ENCODE results near the gene WRAP73. TPM values are rescaled to one million over a fixed set of nuclear protein-coding genes. Genes with fewer than 3 reads are reported as not detected.

The WRAP73 gene, protein sequence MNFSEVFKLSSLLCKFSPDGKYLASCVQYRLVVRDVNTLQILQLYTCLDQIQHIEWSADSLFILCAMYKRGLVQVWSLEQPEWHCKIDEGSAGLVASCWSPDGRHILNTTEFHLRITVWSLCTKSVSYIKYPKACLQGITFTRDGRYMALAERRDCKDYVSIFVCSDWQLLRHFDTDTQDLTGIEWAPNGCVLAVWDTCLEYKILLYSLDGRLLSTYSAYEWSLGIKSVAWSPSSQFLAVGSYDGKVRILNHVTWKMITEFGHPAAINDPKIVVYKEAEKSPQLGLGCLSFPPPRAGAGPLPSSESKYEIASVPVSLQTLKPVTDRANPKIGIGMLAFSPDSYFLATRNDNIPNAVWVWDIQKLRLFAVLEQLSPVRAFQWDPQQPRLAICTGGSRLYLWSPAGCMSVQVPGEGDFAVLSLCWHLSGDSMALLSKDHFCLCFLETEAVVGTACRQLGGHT
- total RNA-seq, result 10 to 100 TPM in 1 of 2 donors, 1 to 10 TPM in 1; 6.8 to 11.4 TPM

DNA sequence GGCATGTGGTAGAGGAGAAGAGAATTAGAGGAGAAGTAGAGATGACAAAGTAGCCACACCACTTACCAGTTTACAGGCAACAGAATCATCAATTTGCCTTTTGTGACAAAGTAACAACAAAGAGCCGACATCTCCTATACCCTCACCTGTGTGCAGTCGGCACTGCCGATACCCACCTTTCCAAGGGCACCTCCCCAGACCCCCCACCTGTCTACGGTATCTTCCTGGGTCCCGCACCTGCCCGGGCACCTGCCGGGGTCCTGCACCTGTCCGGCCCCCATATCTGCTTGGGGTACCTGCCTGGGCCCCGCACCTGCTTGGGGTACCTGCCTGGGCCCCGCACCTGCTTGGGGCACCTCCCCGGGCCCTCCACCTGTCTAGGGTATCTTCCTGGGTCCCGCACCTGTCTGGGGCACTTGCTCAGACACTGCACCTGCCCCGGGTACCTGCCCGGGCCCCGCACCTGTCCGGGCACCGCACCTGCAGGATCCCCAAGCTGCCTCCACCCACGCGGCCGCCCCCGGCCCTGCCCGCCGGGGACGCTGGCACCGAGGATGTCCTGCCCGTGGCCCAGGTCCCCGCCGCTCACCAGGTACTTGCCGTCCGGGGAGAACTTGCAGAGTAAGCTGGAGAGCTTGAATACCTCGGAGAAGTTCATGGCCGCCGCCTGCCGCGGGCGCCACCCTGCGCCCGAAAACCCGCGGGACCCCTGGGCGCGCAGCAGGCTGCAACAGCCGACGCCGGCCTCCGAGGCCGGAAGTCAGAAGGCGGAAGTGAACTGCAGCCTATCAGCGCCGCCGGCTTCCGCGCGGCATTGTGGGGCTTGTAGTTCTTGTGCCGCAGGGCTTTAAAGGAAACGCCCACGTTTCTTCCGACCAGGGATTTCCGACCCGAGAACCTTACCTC, at the start of gene WRAP73:
WRAP73 (minus strand) TSS at position 762 of the 906 bp plus-strand sequence; CDS start at position 658, 104 bp downstream.
- H3K36me3 ChIP-seq, result peaks cover 22% of the 10 kb centered on the region
- H3K27ac ChIP-seq, result peak within 1 kb of the TSS in 1 of 2 donors; percentile 0
- peak; percentile 90 for DNase-seq (ENCODE audit: low spot score)
- TF ChIP-seq, protein P1, sequence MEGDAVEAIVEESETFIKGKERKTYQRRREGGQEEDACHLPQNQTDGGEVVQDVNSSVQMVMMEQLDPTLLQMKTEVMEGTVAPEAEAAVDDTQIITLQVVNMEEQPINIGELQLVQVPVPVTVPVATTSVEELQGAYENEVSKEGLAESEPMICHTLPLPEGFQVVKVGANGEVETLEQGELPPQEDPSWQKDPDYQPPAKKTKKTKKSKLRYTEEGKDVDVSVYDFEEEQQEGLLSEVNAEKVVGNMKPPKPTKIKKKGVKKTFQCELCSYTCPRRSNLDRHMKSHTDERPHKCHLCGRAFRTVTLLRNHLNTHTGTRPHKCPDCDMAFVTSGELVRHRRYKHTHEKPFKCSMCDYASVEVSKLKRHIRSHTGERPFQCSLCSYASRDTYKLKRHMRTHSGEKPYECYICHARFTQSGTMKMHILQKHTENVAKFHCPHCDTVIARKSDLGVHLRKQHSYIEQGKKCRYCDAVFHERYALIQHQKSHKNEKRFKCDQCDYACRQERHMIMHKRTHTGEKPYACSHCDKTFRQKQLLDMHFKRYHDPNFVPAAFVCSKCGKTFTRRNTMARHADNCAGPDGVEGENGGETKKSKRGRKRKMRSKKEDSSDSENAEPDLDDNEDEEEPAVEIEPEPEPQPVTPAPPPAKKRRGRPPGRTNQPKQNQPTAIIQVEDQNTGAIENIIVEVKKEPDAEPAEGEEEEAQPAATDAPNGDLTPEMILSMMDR (IDR thresholded peaks at IDR 0.05), result peak in 1 of 2 donors; percentile 26
- peaks cover 0 to 41% of the 10 kb centered on the region in 2 donors for H3K4me1 ChIP-seq
- no peaks in the 10 kb centered on the region for H3K9me3 ChIP-seq
- peaks cover 15 to 16% of the 10 kb centered on the region in 2 donors for H3K27me3 ChIP-seq
- H3K4me3 ChIP-seq, result peak within 1 kb of the TSS; percentile 67 to 71

DNA sequence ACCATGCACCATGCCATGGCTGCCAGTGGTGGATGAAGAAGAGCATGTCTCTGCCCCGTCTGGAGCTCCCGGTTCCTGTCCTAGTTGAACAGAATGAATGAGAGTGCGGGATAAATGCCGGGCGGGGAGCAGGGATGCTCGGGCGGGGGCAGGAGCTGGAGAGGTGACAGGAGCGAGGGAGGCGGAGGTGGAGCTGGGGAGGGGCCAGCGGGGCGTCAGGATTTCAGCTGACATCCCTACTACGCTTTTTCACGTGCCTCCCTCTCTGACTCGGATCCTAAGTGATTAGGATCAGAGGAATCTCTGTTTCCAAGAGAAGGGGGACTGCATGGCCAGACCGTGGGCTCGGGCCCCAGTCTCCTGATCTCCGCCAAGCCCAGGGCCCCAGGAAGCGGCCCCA, 49.7 kb upstream of the WRAP73 start:
- H3K4me3 ChIP-seq, result no peak overlapping the region
- no peak overlapping the region for H3K27ac ChIP-seq
- no peak for DNase-seq (ENCODE audit: low spot score)
- H3K4me1 ChIP-seq, result peaks cover 0 to 9% of the 10 kb centered on the region in 2 donors
- no peaks in the 10 kb centered on the region for H3K36me3 ChIP-seq
- H3K27me3 ChIP-seq, result no peaks in the 10 kb centered on the region
- H3K9me3 ChIP-seq, result no peaks in the 10 kb centered on the region
- TF ChIP-seq, protein P1 (IDR thresholded peaks at IDR 0.05), result no peak

DNA sequence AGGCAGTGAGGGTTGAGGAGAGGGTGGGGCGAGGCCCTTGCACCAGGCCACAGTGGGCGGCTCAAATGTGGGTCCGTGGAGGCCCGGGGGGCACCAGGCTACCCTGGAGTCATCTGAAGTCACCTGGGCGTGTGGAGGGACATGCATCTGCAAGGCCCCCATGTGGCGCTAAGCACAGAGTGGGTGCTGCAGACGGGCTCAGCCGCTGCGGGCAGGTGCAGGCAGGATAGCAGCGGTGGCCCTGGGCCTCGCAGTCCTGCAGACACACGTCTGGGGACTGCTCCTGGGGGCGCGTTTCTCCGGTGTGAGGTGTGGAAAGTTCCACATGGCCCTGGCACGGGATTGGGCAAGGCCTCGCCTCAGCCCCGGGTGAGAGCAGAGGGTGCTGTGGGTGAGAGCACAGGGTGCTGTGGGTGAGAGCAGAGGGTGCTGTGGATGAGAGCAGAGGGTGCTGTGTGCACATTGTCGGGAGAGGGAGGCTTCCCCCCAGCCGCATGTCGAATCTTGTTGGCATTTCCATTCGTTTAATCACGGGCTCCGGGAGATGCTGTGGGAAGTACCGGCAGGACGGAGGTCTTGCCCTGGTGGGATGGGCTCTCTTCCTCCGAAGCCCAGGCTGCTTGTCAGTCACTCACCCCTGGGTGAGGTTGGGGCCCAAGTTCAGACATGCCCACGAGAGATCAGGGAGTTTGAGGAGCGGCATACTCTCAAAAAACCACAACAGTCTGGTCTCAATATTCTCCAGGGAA, 48.9 kb upstream of the WRAP73 start:
- H3K4me1 ChIP-seq, result peaks cover 0 to 9% of the 10 kb centered on the region in 2 donors
- no peaks in the 10 kb centered on the region for H3K27me3 ChIP-seq
- DNase-seq (ENCODE audit: low spot score), result no peak
- no peaks in the 10 kb centered on the region for H3K9me3 ChIP-seq
- no peak overlapping the region for H3K4me3 ChIP-seq
- TF ChIP-seq, protein P1 (IDR thresholded peaks at IDR 0.05), result no peak
- no peak overlapping the region for H3K27ac ChIP-seq
- no peaks in the 10 kb centered on the region for H3K36me3 ChIP-seq

DNA sequence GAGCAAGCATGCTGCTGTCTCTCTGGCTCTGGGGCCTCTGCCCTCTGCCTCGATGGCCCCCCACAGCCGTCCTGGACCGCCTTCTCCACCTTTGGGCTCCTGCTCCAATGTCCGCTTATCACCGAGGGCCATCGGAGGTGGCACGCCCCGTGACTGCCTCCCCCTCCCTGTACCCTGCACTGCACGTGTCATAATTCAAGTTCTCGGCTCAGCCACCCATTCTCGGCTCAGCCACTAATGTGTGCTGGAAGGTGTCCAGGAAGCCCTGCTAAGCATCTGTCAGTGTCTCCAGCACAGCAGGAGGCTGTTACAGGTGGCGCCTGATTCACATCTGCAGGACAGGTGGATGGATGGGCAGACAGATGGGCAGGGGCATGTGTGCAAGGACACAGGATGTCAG, 47.9 kb upstream of the WRAP73 start:
- Histone ChIP-seq H3K4me1 (peaks cover 0 to 9% of the 10 kb centered on the region in 2 donors), H3K4me3 (no peak overlapping the region), H3K36me3 (no peaks in the 10 kb centered on the region), H3K27ac (no peak overlapping the region), H3K9me3 (no peaks in the 10 kb centered on the region), H3K27me3 (no peaks in the 10 kb centered on the region)
- no peak for DNase-seq (ENCODE audit: low spot score)
- TF ChIP-seq, protein P1 (IDR thresholded peaks at IDR 0.05), result no peak

DNA sequence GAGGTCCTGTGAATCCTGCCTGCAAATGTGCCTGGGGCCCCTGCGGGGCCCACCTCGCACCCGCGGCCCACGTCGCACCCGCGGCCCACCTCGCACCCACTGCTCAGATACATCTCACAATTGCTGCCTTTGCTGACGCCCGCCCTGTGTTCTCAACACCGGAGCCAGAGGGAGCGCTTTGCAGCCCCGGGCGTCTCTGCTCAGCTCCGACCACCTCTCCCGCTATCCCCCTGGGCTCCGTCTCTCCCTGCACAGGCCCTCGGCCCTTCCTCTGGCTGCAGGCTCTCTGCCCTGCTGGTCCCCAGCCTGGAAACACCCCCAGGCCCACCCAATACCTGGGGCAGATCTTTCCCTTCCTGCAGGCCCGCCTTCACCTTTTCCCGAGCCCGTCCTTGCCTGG, 47.2 kb upstream of the WRAP73 start:
- H3K36me3 ChIP-seq, result no peaks in the 10 kb centered on the region
- H3K4me3 ChIP-seq, result no peak overlapping the region
- TF ChIP-seq, protein P1 (IDR thresholded peaks at IDR 0.05), result no peak
- no peak for DNase-seq (ENCODE audit: low spot score)
- no peaks in the 10 kb centered on the region for H3K27me3 ChIP-seq
- H3K4me1 ChIP-seq, result peaks cover 0 to 9% of the 10 kb centered on the region in 2 donors
- H3K27ac ChIP-seq, result no peak overlapping the region
- no peaks in the 10 kb centered on the region for H3K9me3 ChIP-seq
